Dedifferentiated amniotic fluid mesenchymal stem cell (primary cell): Measurements from ENCODE around the gene BAD.
"Not testable (repeated sequence)": the region's sequence is repeated elsewhere in the genome, so short reads cannot be mapped to it uniquely, and the experiment has no call there.

Experiments used
- DNase-seq: peaks from one replicate; pipeline ENCODE4 v3.0.0-alpha.2; 2016; ENCODE audit errors: extremely low spot score

Gene BAD

DNA sequence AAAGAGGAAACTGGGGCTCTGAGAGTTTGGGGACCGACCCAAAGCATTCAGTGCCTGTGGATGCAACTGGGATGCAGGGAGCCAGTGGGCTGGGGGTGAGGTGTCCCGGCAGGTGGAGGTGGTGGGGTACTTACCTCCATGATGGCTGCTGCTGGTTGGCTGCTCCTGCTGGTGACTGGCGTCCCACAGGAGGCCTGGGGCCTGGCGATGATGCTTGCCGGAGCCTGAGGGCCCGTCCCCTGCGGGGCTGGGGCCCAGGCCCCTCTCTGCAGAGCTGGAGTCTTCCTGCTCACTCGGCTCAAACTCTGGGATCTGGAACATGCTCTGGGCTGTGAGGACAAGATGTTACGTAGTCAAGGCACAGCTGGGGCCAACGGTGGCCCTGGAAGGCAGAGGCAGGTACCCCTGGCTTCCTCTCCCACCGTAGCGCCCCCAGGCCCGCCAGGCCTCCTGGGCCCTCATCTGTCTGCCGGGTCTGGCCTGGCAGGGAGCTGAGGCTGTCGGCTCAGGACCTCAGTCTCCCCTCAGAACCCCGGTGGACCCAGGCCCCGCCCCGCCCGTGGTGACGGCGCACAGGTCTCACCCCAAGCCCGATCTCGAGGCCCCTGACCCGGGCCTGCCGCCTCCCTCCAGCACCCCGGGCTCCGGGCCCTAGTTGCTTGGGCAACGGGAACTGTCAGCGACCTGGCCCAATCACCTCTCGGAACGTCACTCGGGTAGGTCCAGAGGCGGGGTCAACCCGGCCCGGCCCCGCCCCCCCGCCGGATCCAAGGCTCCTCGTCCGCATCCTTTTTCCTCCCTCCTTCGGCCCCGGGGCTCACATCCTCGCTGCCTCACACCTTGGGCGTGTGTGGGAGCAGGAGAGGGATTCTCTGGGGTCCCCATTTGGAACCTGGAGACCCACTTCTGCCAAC is at the start of gene BAD:
Gene BAD (minus strand): TSS at position 618 of the 914 bp plus-strand sequence. CDS start 297 bp downstream, at position 321.
- peak; percentile 91 for DNase-seq

DNA sequence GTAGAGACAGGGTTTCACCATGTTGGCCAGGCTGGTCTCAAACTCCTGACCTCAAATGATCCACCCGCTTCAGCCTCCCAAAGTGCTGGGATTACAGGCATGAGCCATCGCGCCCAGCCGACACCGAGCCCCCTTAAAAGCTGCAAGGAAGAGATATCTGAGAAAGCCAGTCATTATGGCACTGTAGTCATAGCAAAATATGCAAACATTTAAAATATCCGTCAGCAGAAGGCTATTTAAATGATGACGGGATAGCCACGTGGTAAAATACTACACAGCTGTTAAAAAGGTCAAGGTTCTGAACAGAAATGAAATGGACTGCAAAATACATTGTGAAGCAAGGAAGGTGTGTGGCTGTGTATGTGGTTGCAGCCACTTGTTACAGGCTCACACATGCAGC is 49.1 kb upstream of the BAD start:
- DNase-seq: no peak

DNA sequence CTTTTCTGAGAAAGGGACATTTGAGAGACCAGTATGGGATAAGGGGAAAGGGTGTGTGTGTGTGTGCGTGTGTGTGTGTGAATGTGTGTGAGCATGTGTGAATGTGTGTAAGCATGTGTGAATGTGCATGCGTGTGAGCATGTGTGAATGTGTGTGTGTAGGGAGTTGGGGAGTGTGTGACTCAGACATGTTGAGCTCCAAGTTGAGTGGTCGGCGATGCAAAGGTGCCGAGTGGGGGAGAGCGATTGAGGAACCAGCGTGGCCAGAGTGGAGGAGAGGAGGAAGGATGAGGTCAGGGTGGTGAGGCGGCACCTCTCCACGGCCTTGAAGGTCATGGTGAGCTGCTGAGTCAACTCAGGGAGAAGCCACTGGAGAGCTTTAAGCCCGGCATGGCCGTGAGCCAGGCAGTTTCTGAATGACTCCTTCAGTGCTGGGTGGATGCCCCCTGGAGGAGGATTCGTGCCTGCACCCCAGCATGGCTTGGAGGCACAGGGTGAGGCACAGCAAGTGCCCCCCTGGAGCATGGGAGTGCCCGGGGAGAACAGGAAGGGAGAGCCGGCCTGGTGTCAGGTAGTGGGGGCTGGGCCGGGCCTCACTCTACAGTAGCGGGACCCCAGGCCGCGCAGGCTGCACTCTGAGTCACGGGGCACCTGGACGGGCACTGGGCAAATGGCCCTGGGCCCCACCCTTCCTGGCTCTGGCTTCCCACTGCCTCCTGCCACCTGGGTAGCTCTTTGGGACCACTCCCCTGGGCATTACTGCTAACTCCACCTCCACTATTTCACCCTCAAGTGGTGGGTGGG is 47.3 kb upstream of the BAD start:
- DNase-seq: peak; percentile 80

DNA sequence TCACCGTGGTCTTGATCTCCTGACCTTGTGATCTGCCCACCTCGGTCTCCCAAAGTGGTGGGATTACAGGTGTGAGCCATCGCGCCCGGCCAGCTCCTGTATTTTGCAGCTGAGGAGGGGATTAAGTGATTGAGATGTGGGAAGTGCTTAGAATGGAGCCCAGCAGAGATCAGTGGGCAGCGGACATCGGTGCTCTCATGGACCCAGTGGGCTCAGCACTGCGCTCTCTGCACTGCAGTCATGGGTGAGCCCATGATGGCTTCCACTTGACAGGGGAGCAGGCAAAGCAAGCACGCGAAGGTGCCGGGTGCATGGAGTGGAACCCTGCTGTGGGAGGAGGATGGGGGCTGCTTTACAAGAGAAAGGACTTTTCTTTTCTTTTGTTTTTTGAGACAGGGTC is 46.4 kb upstream of the BAD start:
- DNase-seq: no peak

DNA sequence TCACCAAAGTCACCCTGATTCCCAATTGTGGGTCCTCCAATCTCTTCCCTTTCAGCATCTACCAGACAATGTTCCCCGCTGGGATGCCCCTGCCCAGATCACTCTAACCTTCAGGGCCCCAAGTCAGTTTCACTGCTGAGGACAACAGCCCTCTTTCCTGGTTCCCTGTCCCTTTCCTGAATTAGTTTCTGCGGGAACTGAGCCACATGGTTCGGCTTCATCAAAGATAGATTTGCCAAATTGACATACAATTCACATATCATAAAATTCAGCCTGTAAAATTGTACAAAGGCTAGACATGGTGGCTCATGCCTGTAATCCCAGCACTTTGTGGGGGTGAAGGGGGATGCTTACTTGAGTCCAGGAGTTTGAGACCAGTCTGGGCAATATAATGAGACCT is 43.5 kb upstream of the BAD start:
- no peak for DNase-seq

DNA sequence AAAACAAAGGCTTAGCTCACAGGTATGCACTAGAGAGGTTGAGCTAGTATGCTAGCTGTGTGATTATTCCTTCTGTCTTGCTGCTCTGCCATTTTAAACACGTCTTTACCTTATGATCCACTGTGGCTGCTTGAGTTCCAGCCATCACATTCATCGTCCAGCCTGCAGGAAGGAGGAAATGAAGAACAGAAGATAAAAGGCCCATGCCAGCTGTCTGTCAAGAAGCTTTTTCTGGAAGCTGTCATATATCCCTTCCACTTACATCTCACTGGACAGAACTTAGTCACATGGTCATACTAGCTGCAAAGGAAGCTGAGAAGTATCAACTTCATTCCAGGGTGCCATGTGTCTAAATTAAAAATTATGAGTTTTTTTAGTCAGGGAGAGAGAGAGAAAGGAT is 42.9 kb upstream of the BAD start:
- no peak for DNase-seq

DNA sequence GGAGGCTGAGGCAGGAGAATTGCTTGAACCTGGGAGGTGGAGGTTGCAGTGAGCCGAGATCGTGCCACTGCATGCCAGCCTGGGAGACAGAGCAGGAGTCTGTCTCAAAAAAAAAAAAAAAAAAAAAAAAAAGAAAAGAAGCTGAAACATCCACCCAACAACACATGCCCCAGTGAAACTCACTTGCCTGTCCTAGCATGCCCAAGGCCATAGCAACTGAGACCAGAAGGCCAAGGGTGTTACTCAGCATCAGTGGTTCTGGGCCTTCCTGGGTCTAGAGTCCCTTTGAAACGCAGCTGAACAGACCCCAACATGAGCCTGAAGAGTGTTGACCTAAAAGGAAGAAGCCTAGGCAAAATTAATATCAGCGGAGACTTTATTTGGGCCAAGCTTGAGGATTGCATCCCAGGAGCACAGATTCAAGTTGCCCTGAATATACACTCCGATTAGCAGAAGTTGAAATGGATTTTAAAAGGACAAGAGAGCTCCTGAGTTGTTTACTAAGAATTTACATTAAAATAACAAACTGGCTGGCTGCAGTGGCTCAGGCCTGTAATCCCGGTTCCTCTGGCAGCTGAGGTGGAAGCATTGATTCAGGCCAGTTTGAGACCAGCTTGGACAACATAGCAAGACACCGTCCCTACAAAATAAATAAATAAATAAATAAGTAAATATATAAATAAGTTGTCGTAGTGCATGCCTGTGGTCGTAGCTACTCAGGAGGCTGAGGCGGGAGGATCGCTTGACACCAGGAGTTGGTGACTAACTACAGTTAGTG is 40.4 kb upstream of the BAD start:
- DNase-seq: no peak

DNA sequence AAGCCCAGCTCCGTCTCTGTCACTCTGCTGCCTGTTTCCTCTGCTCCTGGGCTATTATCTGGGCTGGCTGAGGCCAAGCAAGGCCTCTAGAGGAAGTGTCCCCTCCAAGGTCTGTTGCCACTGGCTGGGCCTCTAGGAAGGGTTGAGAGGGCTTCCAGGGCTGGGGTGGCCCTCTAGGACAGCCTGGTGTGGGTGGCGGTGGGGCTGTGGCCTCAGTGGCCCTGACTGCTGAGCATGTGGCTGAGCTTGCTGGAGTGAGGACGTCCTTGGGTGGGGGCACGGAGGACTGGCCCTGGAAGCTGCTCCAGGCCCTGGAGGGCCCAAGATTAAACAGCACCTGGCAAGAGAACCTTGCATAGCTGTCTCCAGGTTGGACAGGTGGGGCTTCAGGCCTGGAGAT is 39.5 kb upstream of the BAD start:
- not testable (repeated sequence) for DNase-seq

DNA sequence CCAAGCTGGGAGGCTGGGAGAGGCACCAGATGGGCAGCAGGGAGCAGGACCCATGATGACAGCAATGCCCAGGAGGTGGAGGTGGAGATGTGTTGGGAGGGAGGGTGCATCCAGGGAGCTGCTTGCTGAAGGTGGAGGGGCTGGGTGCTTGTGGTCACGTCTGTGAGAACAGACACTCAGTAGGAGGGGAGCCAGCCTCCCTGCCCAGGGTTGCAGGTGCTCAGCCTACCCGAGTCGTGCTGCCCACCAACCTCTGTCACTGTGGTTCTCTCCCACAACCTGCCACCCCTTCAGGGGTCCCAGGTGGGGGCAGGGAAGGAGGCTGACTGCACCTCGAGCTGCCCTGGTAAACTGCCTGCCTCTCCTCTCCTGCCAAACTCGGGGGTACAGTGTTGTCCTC is 38.9 kb upstream of the BAD start:
- DNase-seq: no peak

DNA sequence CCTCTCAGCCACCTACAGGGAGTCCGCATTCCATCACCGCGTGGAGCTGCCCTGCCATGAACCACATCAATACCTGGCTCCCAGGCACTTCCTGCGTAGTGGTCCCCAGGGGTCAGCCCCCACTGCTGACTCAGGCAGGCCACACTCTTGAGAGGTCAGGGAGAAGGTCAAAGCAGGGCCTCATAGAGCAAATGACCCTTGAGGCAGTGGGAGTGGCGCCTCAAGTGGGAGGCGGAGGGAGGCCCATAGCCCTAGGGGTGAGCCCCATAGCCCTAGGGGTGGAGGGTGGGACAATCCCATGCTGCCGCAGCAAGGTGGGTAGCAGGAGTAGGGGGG is 38.4 kb upstream of the BAD start:
- no peak for DNase-seq

DNA sequence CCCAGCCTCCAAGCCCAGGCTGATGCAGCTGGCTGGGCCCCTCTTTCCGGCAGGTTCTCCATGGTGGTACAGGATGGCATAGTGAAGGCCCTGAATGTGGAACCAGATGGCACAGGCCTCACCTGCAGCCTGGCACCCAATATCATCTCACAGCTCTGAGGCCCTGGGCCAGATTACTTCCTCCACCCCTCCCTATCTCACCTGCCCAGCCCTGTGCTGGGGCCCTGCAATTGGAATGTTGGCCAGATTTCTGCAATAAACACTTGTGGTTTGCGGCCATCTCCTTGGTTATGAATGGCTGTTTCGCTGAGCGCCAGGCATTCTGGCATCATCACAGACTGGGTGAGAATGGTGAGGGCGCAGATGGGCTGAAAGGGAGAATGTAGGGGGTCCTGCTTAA is 37.1 kb upstream of the BAD start:
- DNase-seq: no peak

DNA sequence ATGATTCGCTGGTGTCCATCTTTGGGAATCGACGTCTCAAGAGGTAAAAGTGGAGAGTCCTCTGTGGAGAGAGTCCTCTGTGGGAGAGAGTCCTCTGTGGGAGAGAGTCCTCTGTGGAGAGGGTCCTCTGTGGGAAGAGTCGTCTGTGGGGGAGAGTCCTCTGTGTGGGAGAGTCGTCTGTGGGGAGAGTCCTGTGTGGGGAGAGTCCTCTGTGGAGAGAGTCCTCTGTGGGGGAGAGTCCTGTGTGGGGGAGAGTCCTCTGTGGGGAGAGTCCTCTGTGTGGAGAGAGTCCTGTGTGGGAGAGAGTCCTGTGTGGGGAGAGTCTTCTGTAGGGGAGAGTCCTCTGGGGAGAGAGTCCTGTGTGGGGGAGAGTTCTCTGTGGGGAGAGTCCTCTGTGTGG is 36.6 kb upstream of the BAD start:
- no peak for DNase-seq

DNA sequence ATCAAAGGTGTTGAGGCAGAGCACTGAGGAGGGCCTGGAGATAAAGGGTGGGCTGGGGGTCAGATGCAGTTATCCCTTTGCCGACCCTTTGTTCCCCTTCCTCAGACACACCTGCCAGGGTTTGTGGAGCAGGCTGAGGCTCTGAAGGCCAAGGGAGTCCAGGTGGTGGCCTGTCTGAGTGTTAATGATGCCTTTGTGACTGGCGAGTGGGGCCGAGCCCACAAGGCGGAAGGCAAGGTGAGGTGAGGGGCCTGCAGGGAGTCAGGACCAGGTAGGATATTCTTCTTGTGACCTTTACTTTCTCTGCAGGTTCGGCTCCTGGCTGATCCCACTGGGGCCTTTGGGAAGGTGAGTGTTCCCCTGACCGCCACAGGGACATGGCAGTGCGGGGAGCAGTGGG is 36.1 kb upstream of the BAD start:
- no peak for DNase-seq

DNA sequence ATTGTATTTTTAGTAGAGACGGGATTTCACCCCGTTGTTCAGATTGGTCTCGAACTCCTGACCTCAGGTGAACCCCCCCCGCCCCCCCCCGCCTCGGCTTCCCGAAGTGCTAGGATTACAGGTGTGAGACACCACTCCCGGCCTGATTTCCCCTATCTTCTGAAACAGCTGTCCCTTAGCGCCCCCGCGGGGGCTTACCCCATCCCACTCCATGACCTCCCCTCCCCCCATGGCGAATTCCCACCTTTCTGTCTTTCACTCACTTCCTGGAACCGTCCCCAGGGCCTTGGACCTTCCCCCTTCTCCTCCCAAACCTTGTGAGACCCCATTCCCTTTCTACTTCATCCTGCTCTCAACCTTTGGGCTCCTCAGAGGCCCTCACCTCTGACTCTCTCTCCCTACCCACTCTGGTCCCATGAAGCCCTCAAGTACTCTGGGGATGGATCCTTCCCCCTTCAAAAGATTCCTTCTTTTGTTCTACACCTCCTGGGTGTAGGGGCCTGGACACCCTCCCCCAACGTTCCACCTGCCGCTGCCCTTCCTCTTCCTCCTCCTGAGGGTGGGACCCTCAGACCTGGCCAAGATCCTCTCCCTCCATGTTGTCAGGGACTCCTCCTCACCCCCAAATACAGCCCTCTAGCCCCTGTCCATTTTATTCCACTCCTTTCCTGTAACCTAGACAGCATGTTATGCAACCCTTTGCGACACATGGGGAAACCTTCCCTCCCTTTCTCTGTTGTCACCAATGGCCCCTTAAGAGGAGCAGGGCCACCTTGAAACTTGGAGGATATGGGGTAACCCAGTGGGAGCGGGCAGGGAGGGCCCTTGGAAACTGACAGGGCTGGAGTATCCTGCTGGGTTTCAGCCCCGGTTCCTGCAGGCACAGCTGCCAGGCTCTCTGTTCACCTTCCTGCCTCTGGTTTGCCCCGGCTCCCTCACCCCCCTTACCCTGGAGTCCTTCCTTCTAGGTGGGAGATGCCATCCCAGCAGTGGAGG is 34.6 kb upstream of the BAD start:
- no peak for DNase-seq

DNA sequence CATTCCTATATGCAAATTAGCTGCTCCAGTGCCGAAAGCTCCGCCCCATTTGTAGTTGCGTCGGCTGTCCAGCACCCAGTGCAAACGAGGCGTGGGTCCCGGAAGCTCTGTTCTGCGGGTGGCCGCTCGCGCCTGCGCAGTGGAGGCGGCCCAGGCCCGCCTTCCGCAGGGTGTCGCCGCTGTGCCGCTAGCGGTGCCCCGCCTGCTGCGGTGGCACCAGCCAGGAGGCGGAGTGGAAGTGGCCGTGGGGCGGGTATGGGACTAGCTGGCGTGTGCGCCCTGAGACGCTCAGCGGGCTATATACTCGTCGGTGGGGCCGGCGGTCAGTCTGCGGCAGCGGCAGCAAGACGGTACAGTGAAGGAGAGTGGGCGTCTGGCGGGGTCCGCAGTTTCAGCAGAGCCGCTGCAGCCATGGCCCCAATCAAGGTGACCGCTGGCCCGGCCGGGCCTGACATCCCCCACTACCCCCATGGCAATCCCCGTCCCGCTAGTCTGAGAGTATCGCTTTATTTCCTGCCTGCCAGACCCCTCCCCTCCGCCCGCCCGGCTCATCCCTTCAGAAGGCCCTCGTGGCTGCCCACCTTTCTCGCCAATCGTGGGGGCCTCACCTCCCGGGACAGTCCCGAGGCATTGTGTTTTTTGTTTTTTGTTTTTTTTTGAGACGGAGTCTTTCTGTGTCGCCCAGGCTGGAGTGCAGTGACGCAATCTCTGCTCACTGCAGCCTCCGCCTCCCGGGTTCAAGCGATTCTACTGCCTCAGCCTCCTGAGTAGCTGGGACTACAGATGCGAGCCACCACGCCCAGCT is 33.7 kb upstream of the BAD start, which contains the start of gene PRDX5:
Gene PRDX5 (plus strand): TSS at position 161 of the 805 bp plus-strand sequence. CDS start 95 bp downstream, at position 256.
- DNase-seq: peak; percentile 96

DNA sequence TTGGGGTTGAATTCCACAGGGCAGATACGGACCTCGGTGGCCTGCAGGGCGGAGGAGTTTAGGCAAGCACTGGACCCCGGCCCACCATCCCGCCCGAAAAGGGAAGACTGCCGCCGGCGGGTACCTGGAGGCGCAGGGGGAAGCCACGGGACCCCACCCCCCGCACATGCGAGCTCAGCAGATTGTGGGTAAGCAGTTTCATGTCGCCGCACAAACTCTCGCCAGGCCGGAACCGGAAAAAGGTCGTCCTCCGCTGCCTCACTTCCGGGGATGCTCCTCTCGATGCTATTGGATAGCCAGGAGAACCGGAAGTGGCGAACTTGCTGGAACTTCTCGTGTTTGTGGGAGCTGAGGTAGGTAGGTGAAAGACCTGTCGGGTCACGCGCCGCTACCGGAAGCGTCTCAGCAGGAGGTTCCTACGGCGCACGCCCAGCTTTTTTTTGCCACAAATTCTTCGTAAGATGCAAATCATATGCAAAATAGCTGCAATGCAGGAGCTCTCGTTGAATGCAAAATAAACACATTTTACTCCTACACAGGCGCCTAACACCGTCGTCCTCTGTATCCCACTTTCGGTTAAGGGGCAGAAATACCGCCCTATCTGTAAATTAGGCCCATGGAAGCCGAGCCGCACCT is 33.0 kb upstream of the BAD start, which contains the start of gene TRMT112:
Gene TRMT112 (minus strand): TSS at position 235 of the 636 bp plus-strand sequence. CDS start 33 bp downstream, at position 202.
- peak; percentile 98 for DNase-seq

DNA sequence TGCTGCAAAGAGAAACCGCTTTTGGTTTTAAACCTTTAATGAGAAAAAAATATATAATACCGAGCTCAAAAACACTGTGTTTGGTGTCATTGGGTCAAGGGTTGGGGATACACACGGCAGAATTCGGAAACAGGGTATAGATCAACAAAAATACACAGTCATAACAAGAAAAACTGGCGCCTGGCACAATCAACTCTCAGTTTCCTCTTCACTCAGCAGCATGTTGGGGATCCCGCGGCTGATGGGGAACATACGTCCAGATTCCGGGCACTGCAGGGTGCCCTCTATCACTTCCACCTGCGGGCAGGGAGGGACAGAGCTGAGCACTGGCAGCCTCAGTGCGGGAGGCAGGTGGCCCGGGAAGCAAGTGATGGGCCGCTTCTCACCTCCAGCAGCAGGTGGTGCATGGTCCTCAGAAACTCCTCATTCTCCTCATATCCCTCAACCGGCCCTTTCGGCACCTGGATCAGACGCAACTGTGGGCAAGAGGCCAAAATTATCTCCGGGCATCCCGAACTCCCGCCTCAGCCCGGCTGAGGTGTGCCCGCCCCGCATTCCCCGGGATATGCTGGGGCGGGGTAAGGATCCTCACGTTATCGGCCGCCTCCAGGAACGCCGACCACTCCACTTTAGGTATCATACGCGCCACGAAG is 32.3 kb upstream of the BAD start:
- DNase-seq: no peak

DNA sequence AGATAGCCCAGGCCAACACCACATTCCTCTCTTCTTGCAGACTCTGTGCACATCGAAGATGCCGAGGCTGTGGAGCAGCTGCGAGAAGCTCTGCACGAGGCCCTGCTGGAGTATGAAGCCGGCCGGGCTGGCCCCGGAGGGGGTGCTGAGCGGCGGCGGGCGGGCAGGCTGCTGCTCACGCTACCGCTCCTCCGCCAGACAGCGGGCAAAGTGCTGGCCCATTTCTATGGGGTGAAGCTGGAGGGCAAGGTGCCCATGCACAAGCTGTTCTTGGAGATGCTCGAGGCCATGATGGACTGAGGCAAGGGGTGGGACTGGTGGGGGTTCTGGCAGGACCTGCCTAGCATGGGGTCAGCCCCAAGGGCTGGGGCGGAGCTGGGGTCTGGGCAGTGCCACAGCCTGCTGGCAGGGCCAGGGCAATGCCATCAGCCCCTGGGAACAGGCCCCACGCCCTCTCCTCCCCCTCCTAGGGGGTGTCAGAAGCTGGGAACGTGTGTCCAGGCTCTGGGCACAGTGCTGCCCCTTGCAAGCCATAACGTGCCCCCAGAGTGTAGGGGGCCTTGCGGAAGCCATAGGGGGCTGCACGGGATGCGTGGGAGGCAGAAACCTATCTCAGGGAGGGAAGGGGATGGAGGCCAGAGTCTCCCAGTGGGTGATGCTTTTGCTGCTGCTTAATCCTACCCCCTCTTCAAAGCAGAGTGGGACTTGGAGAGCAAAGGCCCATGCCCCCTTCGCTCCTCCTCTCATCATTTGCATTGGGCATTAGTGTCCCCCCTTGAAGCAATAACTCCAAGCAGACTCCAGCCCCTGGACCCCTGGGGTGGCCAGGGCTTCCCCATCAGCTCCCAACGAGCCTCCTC is 31.4 kb upstream of the BAD start:
- not testable (repeated sequence) for DNase-seq
